HG02938 (cell line): Measurements from ENCODE around the gene MROH8.

Experiments
- ATAC-seq: cut with Tn5 transposase; IDR thresholded peaks from one replicate; pipeline ENCODE4 v1.9.1; 2021; ENCODE audit warnings: mild to moderate bottlenecking, moderate library complexity; ENCODE audit not compliant: unreplicated experiment

The MROH8 gene

DNA sequence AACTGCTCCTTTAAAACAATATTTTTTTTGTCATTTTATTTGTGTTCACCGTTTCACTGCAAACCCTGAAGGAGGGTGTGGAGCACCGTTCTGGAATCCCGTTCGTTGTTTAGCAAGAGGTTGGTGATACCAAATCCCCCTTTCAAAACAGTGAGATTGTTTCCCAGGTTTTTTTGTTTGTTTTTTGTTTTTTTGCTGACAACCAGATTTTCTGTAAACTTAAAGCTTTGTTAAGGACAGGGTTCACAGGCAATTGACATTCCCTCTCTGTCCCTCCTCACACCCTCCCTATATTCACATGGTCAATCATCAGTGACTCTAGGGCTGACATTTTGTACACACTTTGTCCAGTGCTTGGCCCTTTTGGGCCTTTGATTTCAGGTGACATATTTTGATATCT, 21.0 kb upstream of the MROH8 start:
- ATAC-seq, result no peak

GRCh38 chr20:37198932-37199660, 19.7 kb upstream of the MROH8 start:
- no peak for ATAC-seq

- ATAC-seq, result no peak
Measured at GRCh38 chr20:37194621-37195417, 15.5 kb upstream of the MROH8 start.

GRCh38 chr20:37193821-37194220, 14.5 kb upstream of the MROH8 start:
- ATAC-seq, result no peak

- no peak for ATAC-seq
Measured at GRCh38 chr20:37193226-37193625, 13.9 kb upstream of the MROH8 start.

GRCh38 chr20:37192137-37192854, 12.9 kb upstream of the MROH8 start:
- no peak for ATAC-seq

- no peak for ATAC-seq
Measured at GRCh38 chr20:37190354-37191112, 11.2 kb upstream of the MROH8 start.

- no peak for ATAC-seq
Measured at GRCh38 chr20:37189416-37190016, 10.2 kb upstream of the MROH8 start.

DNA sequence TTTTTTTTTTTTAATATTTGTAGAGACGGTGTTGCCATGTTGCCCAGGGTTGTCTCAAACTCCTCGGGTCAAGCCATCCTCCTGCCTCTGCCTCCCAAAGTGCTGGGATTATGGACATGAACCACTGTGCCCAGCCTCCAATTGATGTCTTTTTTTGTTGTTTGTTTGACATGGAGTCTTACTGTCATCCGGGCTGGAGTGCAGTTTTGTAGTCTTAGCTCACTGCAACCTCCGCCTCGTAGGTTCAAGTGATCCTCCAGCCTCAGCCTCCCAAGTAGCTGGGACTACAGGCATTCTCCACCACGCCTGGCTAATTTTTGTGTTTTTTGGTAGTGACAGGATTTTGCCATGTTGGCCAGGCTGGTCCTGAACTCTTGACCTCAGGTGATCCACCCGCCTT, 9.4 kb upstream of the MROH8 start:
- ATAC-seq, result no peak

DNA sequence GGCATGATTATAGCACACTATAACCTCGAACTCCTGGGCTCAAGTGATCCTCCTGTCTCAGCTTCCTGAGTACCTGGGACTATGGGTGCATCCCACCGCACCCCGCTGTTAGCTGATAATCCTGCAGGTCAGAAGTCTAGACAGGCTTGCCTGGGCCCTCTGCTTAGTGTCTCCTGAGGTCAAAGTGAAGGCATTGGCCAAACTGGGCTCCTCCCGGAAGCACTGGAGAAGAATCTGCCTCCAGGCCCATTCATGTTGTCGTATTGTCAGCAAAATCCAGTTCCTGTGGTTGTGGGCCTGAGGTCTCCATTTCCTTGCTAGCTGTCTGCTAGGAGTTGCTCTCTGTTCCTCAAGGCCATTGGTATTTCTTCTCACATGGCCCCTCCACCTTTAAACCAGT, 6.3 kb upstream of the MROH8 start:
- ATAC-seq, result no peak

- ATAC-seq, result no peak
Measured at GRCh38 chr20:37179683-37180524, 556 bp upstream of the MROH8 start.

DNA sequence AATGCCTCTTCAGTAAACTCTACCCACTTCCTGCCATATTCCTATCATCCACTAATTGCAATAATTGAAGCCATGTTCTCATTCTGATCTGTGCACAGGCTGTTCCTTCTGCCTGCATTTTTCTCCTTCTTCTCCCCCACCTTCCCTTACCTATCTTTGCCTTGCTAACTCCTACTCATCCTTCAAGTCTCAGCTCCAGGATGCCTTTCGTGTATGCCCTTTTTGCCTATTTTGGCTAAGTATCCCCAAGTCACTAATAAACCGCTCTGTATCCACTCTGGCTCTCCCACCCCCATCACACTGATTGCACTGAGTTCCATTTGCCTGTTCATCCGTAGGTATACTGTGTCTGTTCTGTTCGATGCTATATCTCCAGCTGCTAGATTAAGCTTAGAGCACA, 6.5 kb downstream of the MROH8 start:
- no peak for ATAC-seq

DNA sequence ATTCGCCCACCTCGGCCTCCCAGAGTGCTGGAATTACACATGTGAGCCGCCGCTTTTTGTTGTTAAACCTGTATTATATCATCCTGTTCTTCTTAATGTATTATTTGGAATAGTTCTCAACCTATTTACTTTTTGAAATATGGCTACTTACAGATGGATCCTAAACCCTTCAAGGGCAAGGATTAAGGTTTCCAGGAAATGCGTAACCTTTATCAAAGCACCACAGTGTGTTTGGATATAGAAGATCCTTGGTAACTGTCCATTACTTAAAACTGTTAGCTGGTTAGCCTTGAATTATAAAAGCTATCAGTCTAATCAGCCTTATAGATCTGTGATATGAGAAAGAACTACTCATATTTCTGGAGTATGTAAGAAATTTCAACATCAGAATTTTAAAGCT, 12.5 kb downstream of the MROH8 start:
- ATAC-seq, result no peak

- ATAC-seq, result no peak
Measured at GRCh38 chr20:37165031-37165430, 14.3 kb downstream of the MROH8 start.

GRCh38 chr20:37163832-37164554, 15.4 kb downstream of the MROH8 start:
- no peak for ATAC-seq

DNA sequence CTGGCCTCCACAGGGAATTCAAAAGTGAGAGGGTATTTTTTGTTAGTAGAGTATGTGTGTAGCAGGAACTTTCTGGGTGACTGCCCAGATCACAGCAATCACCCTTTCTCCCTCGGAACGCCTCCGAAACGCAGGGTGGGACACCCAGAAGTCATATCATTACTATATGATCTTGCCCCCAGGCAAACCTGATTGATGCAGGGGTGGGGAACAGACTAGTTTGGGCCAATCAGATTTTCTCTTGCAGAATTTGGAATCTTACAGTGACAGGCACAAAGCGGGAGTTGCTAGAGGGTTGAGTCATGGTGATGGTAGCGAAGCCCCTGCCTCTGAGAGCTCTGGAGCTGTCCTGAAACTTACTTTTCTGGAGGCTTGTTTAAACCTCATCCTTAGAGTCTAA, 16.7 kb downstream of the MROH8 start:
- no peak for ATAC-seq

- ATAC-seq, result no peak
Measured at GRCh38 chr20:37161830-37162549, 17.4 kb downstream of the MROH8 start.

DNA sequence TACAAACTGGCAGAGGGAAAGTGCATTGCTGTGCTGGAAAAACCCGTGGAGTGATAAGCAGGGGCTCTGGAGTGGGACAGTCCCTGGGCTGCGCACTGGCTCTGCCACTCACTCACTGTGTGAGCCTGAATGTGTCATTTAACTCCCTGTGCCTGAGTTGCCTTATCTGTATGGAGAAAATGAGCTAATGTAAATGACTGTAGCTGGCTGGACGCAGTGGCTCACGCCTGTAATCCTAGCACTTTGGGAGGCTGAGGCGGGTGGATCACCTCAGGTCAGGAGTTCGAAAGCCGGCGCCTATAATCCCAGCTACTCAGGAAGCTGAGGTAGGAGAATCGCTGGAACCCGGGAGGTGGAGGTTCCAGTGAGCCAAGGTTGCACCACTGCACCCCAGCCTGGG, 18.7 kb downstream of the MROH8 start:
- ATAC-seq, result no peak
